ENCODE data around the gene ADAMTS12.

The ADAMTS12 gene

GRCh38 chr5:33507426-33507825 is 384.4 kb downstream of the ADAMTS12 start:
- no CpG with 5 or more reads among the region's 4 CpGs for WGBS, 2 donors (ENCODE audit: extremely low coverage in 2 of 2, insufficient read length in 2 of 2, insufficient replicate concordance in 1 of 2)
- Histone ChIP-seq H3K9ac (ENCODE audit: low read depth, low read length, poor library complexity) (no peak overlapping the region), H2AK5ac (ENCODE audit: low read depth, low read length) (no peak overlapping the region), H3K27me3 (ENCODE audit: control insufficient read depth in 3 of 3, insufficient read depth in 3 of 3, low read depth in 1 of 3, low read length in 3 of 3) (no peaks in the 10 kb centered on the region), H3K4me2 (ENCODE audit: insufficient read depth, low read length, poor library complexity, severe bottlenecking) (no peak overlapping the region), H3K18ac (ENCODE audit: low read length) (no peak overlapping the region), H4K91ac (ENCODE audit: low read depth, low read length, poor library complexity) (no peak overlapping the region), H2BK5ac (ENCODE audit: low read length) (no peak overlapping the region), H2AFZ (ENCODE audit: low read length) (no peak overlapping the region), H3K79me1 (ENCODE audit: low read depth, low read length) (no peaks in the 10 kb centered on the region), H3K4me3 (ENCODE audit: low read length in 2 of 2) (no peak overlapping the region), H2BK120ac (ENCODE audit: low read depth, low read length) (no peak overlapping the region), H3K9me3 (replicated peaks in 1 of 2; ENCODE audit: control insufficient read depth in 2 of 2, insufficient read depth in 1 of 2, low read depth in 1 of 2, low read length in 2 of 2) (no peaks in the 10 kb centered on the region), H2BK15ac (ENCODE audit: low read length) (no peak overlapping the region), H3K27ac (replicated peaks; ENCODE audit: low read length) (no peak overlapping the region), H3K4ac (ENCODE audit: low read length) (no peak overlapping the region), H2BK12ac (ENCODE audit: low read length) (no peak overlapping the region), H3K4me1 (ENCODE audit: control insufficient read depth in 2 of 2, insufficient read depth in 1 of 2, low read depth in 1 of 2, low read length in 2 of 2) (no peaks in the 10 kb centered on the region), H3K23ac (ENCODE audit: low read depth, low read length, poor library complexity) (no peak overlapping the region), H4K8ac (ENCODE audit: low read depth, low read length) (no peak overlapping the region), H3K14ac (ENCODE audit: low read length) (no peak overlapping the region), H3K36me3 (replicated peaks in 1 of 2; ENCODE audit: control insufficient read depth in 2 of 2, insufficient read depth in 2 of 2, low read length in 2 of 2) (no peaks in the 10 kb centered on the region)
- no peak for DNase-seq (ENCODE audit: low spot score)

GRCh38 chr5:33504570-33504969 is 387.2 kb downstream of the ADAMTS12 start:
- H4K8ac ChIP-seq (ENCODE audit: low read depth, low read length) = no peak overlapping the region
- H3K9me3 ChIP-seq (replicated peaks in 1 of 2; ENCODE audit: control insufficient read depth in 2 of 2, insufficient read depth in 1 of 2, low read depth in 1 of 2, low read length in 2 of 2) = no peaks in the 10 kb centered on the region
- WGBS, 2 donors (ENCODE audit: extremely low coverage in 2 of 2, insufficient read length in 2 of 2, insufficient replicate concordance in 1 of 2) = no CpG with 5 or more reads among the region's 3 CpGs
- no peak overlapping the region for H3K4ac ChIP-seq (ENCODE audit: low read length)
- no peak for DNase-seq (ENCODE audit: low spot score)
- H3K4me2 ChIP-seq (ENCODE audit: insufficient read depth, low read length, poor library complexity, severe bottlenecking) = no peak overlapping the region
- H3K4me1 ChIP-seq (ENCODE audit: control insufficient read depth in 2 of 2, insufficient read depth in 1 of 2, low read depth in 1 of 2, low read length in 2 of 2) = peaks cover 0 to 2% of the 10 kb centered on the region in 2 donors
- no peak overlapping the region for H2BK5ac ChIP-seq (ENCODE audit: low read length)
- H3K18ac ChIP-seq (ENCODE audit: low read length) = no peak overlapping the region
- no peak overlapping the region for H2BK120ac ChIP-seq (ENCODE audit: low read depth, low read length)
- H2BK15ac ChIP-seq (ENCODE audit: low read length) = no peak overlapping the region
- H3K14ac ChIP-seq (ENCODE audit: low read length) = no peak overlapping the region
- no peaks in the 10 kb centered on the region for H3K79me1 ChIP-seq (ENCODE audit: low read depth, low read length)
- H2BK12ac ChIP-seq (ENCODE audit: low read length) = no peak overlapping the region
- no peak overlapping the region for H3K9ac ChIP-seq (ENCODE audit: low read depth, low read length, poor library complexity)
- no peak overlapping the region for H2AFZ ChIP-seq (ENCODE audit: low read length)
- no peak overlapping the region for H2AK5ac ChIP-seq (ENCODE audit: low read depth, low read length)
- no peak overlapping the region for H3K27ac ChIP-seq (replicated peaks; ENCODE audit: low read length)
- no peaks in the 10 kb centered on the region for H3K27me3 ChIP-seq (ENCODE audit: control insufficient read depth in 3 of 3, insufficient read depth in 3 of 3, low read depth in 1 of 3, low read length in 3 of 3)
- no peak overlapping the region for H4K91ac ChIP-seq (ENCODE audit: low read depth, low read length, poor library complexity)
- H3K23ac ChIP-seq (ENCODE audit: low read depth, low read length, poor library complexity) = no peak overlapping the region
- H3K36me3 ChIP-seq (replicated peaks in 1 of 2; ENCODE audit: control insufficient read depth in 2 of 2, insufficient read depth in 2 of 2, low read length in 2 of 2) = no peaks in the 10 kb centered on the region
- H3K4me3 ChIP-seq (ENCODE audit: low read length in 2 of 2) = no peak overlapping the region

- H3K4ac ChIP-seq (ENCODE audit: low read length) = no peak overlapping the region
- peak overlapping the region; percentile 58 for H2BK12ac ChIP-seq (ENCODE audit: low read length)
- H3K4me3 ChIP-seq (ENCODE audit: low read length in 2 of 2) = peak overlapping the region in 1 of 2 donors; percentile 17
- H2BK5ac ChIP-seq (ENCODE audit: low read length) = no peak overlapping the region
- H3K4me2 ChIP-seq (ENCODE audit: insufficient read depth, low read length, poor library complexity, severe bottlenecking) = no peak overlapping the region
- H4K8ac ChIP-seq (ENCODE audit: low read depth, low read length) = no peak overlapping the region
- WGBS, 2 donors (ENCODE audit: extremely low coverage in 2 of 2, insufficient read length in 2 of 2, insufficient replicate concordance in 1 of 2) = no CpG with 5 or more reads among the region's 27 CpGs
- peak overlapping the region; percentile 53 for H4K91ac ChIP-seq (ENCODE audit: low read depth, low read length, poor library complexity)
- H3K4me1 ChIP-seq (ENCODE audit: control insufficient read depth in 2 of 2, insufficient read depth in 1 of 2, low read depth in 1 of 2, low read length in 2 of 2) = peaks cover 0 to 2% of the 10 kb centered on the region in 2 donors
- H3K27ac ChIP-seq (replicated peaks; ENCODE audit: low read length) = no peak overlapping the region
- H3K79me1 ChIP-seq (ENCODE audit: low read depth, low read length) = no peaks in the 10 kb centered on the region
- no peaks in the 10 kb centered on the region for H3K9me3 ChIP-seq (replicated peaks in 1 of 2; ENCODE audit: control insufficient read depth in 2 of 2, insufficient read depth in 1 of 2, low read depth in 1 of 2, low read length in 2 of 2)
- H2AK5ac ChIP-seq (ENCODE audit: low read depth, low read length) = peak overlapping the region; percentile 40
- H3K18ac ChIP-seq (ENCODE audit: low read length) = peak overlapping the region; percentile 87
- H2BK120ac ChIP-seq (ENCODE audit: low read depth, low read length) = no peak overlapping the region
- H3K36me3 ChIP-seq (replicated peaks in 1 of 2; ENCODE audit: control insufficient read depth in 2 of 2, insufficient read depth in 2 of 2, low read length in 2 of 2) = no peaks in the 10 kb centered on the region
- peak overlapping the region; percentile 55 for H3K9ac ChIP-seq (ENCODE audit: low read depth, low read length, poor library complexity)
- peak overlapping the region; percentile 31 for H3K14ac ChIP-seq (ENCODE audit: low read length)
- H3K27me3 ChIP-seq (ENCODE audit: control insufficient read depth in 3 of 3, insufficient read depth in 3 of 3, low read depth in 1 of 3, low read length in 3 of 3) = no peaks in the 10 kb centered on the region
- H2AFZ ChIP-seq (ENCODE audit: low read length) = no peak overlapping the region
- DNase-seq (ENCODE audit: low spot score) = no peak
- H2BK15ac ChIP-seq (ENCODE audit: low read length) = no peak overlapping the region
- peak overlapping the region; percentile 34 for H3K23ac ChIP-seq (ENCODE audit: low read depth, low read length, poor library complexity)
Measured at GRCh38 chr5:33501899-33502298, 389.9 kb downstream of the ADAMTS12 start.

- DNase-seq (ENCODE audit: low spot score) = no peak
- H3K4me2 ChIP-seq (ENCODE audit: insufficient read depth, low read length, poor library complexity, severe bottlenecking) = no peak overlapping the region
Measured at GRCh38 chr5:33501260-33501659, 390.5 kb downstream of the ADAMTS12 start.

More at GRCh38 chr5:33501260-33501659, 390.5 kb downstream of the ADAMTS12 start:
- Histone ChIP-seq H3K4me1 (ENCODE audit: control insufficient read depth in 2 of 2, insufficient read depth in 1 of 2, low read depth in 1 of 2, low read length in 2 of 2) (peaks cover 0 to 2% of the 10 kb centered on the region in 2 donors), H3K27me3 (ENCODE audit: control insufficient read depth in 3 of 3, insufficient read depth in 3 of 3, low read depth in 1 of 3, low read length in 3 of 3) (no peaks in the 10 kb centered on the region), H3K4me3 (ENCODE audit: low read length in 2 of 2) (no peak overlapping the region), H3K9me3 (replicated peaks in 1 of 2; ENCODE audit: control insufficient read depth in 2 of 2, insufficient read depth in 1 of 2, low read depth in 1 of 2, low read length in 2 of 2) (no peaks in the 10 kb centered on the region), H2BK15ac (ENCODE audit: low read length) (no peak overlapping the region), H2AK5ac (ENCODE audit: low read depth, low read length) (no peak overlapping the region), H2BK12ac (ENCODE audit: low read length) (no peak overlapping the region), H2BK5ac (ENCODE audit: low read length) (no peak overlapping the region), H3K4ac (ENCODE audit: low read length) (no peak overlapping the region), H3K23ac (ENCODE audit: low read depth, low read length, poor library complexity) (no peak overlapping the region), H2BK120ac (ENCODE audit: low read depth, low read length) (no peak overlapping the region), H4K91ac (ENCODE audit: low read depth, low read length, poor library complexity) (no peak overlapping the region), H3K79me1 (ENCODE audit: low read depth, low read length) (no peaks in the 10 kb centered on the region), H3K36me3 (replicated peaks in 1 of 2; ENCODE audit: control insufficient read depth in 2 of 2, insufficient read depth in 2 of 2, low read length in 2 of 2) (no peaks in the 10 kb centered on the region), H3K9ac (ENCODE audit: low read depth, low read length, poor library complexity) (no peak overlapping the region), H2AFZ (ENCODE audit: low read length) (no peak overlapping the region), H3K14ac (ENCODE audit: low read length) (no peak overlapping the region), H3K18ac (ENCODE audit: low read length) (no peak overlapping the region), H3K27ac (replicated peaks; ENCODE audit: low read length) (no peak overlapping the region), H4K8ac (ENCODE audit: low read depth, low read length) (no peak overlapping the region)
- no CpG with 5 or more reads among the region's 4 CpGs for WGBS, 2 donors (ENCODE audit: extremely low coverage in 2 of 2, insufficient read length in 2 of 2, insufficient replicate concordance in 1 of 2)
